HepG2 (cell line): Measurements from ENCODE around the gene ZSWIM5. TPM values are rescaled to one million over a fixed set of nuclear protein-coding genes. Genes with fewer than 3 reads are reported as not detected.
A peak's percentile ranks its signal among the peaks of the same experiment; 100 is the strongest.

Source experiments
- AGO2 ChIP-seq: fragments of 200-400 bp; formaldehyde crosslinking; optimal IDR thresholded peaks from 2 replicates; pipeline ENCODE3; 2017; ENCODE audit warnings: mild to moderate bottlenecking, low read depth, low read length, moderate library complexity
- DNMT3B ChIP-seq: conservative IDR thresholded peaks from 2 replicates; pipeline ENCODE4 v1.6.1; 2016; ENCODE audit warnings: missing biosample characterization, control low read depth
- ELF3 ChIP-seq: IDR thresholded peaks from 2 replicates; pipeline ENCODE4 v1.6.1; 2016; ENCODE audit warnings: missing genetic modification reagents, missing compliant biosample characterization
- MLX ChIP-seq: IDR thresholded peaks from 2 replicates; pipeline ENCODE4 v1.6.1; 2016
- MYC ChIP-seq: sonication (generic); formaldehyde crosslinking; IDR thresholded peaks from 2 replicates; pipeline ENCODE4 v1.9.0; 2021; ENCODE audit warnings: missing genetic modification reagents, borderline replicate concordance
- PAX8 ChIP-seq: sonication (generic); formaldehyde crosslinking; IDR thresholded peaks from 2 replicates; pipeline ENCODE4 v1.8.0; 2022; ENCODE audit warnings: mild to moderate bottlenecking, missing genetic modification reagents, borderline replicate concordance
- POLR2AphosphoS5 ChIP-seq: IDR thresholded peaks from 2 replicates; pipeline ENCODE4 v1.6.1; 2012; ENCODE audit warnings: low read depth, low read length
- SMAD9 ChIP-seq: sonication (generic); formaldehyde crosslinking; IDR thresholded peaks from 2 replicates; pipeline ENCODE4 v1.5.1; 2020; ENCODE audit warnings: mild to moderate bottlenecking, missing genetic modification reagents
- SP1 ChIP-seq, 2 experiments: fragments of 450-650 bp in 1 of 2; sonication (generic) in 1 of 2; formaldehyde crosslinking in 1 of 2; IDR thresholded peaks; 2 replicates each; pipeline versions ENCODE4 v1.4.0 to v1.6.1; 2016 to 2020; ENCODE audit warnings: missing genetic modification reagents in 1 of 2
- SRF ChIP-seq: IDR thresholded peaks from 2 replicates; pipeline ENCODE4 v1.6.1; 2011; ENCODE audit warnings: mild to moderate bottlenecking, low read depth, low read length, moderate library complexity
- YEATS2 ChIP-seq: sonication (generic); formaldehyde crosslinking; IDR thresholded peaks from 2 replicates; pipeline ENCODE4 v1.4.0; 2020; ENCODE audit warnings: missing genetic modification reagents, borderline replicate concordance
- ZBTB25 ChIP-seq: IDR thresholded peaks from 2 replicates; pipeline ENCODE4 v1.6.1; 2018; ENCODE audit warnings: missing genetic modification reagents
- ZBTB38 ChIP-seq: sonication (generic); formaldehyde crosslinking; IDR thresholded peaks from 2 replicates; pipeline ENCODE4 v1.5.1; 2020; ENCODE audit warnings: mild to moderate bottlenecking, missing genetic modification reagents
- ZFP90 ChIP-seq: sonication (generic); formaldehyde crosslinking; IDR thresholded peaks from 2 replicates; pipeline ENCODE4 v1.8.0; 2022; ENCODE audit warnings: missing genetic modification reagents, mild to moderate bottlenecking, inconsistent platforms, borderline replicate concordance
- ZNF230 ChIP-seq: sonication (generic); formaldehyde crosslinking; IDR thresholded peaks from 2 replicates; pipeline ENCODE4 v1.4.0; 2020; ENCODE audit warnings: mild to moderate bottlenecking, missing genetic modification reagents
- ZNF276 ChIP-seq: sonication (generic); formaldehyde crosslinking; IDR thresholded peaks from 2 replicates; pipeline ENCODE4 v1.4.0; 2020; ENCODE audit warnings: mild to moderate bottlenecking, low read depth, missing genetic modification reagents
- ZNF362 ChIP-seq: sonication (generic); formaldehyde crosslinking; IDR thresholded peaks from 2 replicates; pipeline ENCODE4 v1.4.0; 2020; ENCODE audit warnings: missing genetic modification reagents, mild to moderate bottlenecking, borderline replicate concordance
- ZNF543 ChIP-seq: sonication (generic); formaldehyde crosslinking; IDR thresholded peaks from 2 replicates; pipeline ENCODE4 v1.4.0; 2020; ENCODE audit warnings: mild to moderate bottlenecking, missing genetic modification reagents
- ZNF605 ChIP-seq: sonication (generic); formaldehyde crosslinking; IDR thresholded peaks from 2 replicates; pipeline ENCODE4 v1.8.0; 2022; ENCODE audit warnings: mild to moderate bottlenecking, missing genetic modification reagents
- ZNF670 ChIP-seq: sonication (generic); formaldehyde crosslinking; IDR thresholded peaks from 2 replicates; pipeline ENCODE4 v1.8.0; 2022; ENCODE audit warnings: mild to moderate bottlenecking, missing genetic modification reagents, borderline replicate concordance
- ZNF879 ChIP-seq: sonication (generic); formaldehyde crosslinking; IDR thresholded peaks from 2 replicates; pipeline ENCODE4 v1.8.1; 2023; ENCODE audit warnings: missing genetic modification reagents
- polyA plus RNA-seq, 8 experiments: library from polyadenylated mRNA; depleted of rRNA in 3 of 8; stranded (reverse) in 7 of 8; unstranded in 1 of 8; fragments of >200 nt; fragmentation: Illumina TruSeq in 4 of 8; extraction: Trizol in 4 of 8; gene quantifications; 2 replicates each; pipeline versions ENCODE4 v1.2.1 to v1.2.3, GENCODE V29; 2011 to 2016; ENCODE audit warnings: low read depth in 4 of 8, missing spikeins in 1 of 8, mixed read lengths in 1 of 8; ENCODE audit not compliant: insufficient read depth in 1 of 8
- total RNA-seq, 5 experiments: library from RNA; depleted of rRNA; stranded (reverse); fragments of >200 nt; fragmentation: Illumina TruSeq; extraction: Trizol; gene quantifications; 2 replicates each; pipeline ENCODE4 v1.2.3, GENCODE V29; 2016; ENCODE audit warnings: low read depth in 1 of 5
- TF ChIP-seq, protein P1 (sequence below): IDR thresholded peaks from 2 replicates; pipeline ENCODE4 v1.6.1; 2012; ENCODE audit warnings: inconsistent platforms
- TF ChIP-seq, protein P2 (sequence below): IDR thresholded peaks from 2 replicates; pipeline ENCODE4 v1.6.1; 2016

ZSWIM5 gene
- total and polyA plus RNA-seq, 2 of the 13 experiments (the other 11 are each of a cell fraction or from before 2014, with no cell fraction given) = 11.0 to 20.6 TPM

DNA sequence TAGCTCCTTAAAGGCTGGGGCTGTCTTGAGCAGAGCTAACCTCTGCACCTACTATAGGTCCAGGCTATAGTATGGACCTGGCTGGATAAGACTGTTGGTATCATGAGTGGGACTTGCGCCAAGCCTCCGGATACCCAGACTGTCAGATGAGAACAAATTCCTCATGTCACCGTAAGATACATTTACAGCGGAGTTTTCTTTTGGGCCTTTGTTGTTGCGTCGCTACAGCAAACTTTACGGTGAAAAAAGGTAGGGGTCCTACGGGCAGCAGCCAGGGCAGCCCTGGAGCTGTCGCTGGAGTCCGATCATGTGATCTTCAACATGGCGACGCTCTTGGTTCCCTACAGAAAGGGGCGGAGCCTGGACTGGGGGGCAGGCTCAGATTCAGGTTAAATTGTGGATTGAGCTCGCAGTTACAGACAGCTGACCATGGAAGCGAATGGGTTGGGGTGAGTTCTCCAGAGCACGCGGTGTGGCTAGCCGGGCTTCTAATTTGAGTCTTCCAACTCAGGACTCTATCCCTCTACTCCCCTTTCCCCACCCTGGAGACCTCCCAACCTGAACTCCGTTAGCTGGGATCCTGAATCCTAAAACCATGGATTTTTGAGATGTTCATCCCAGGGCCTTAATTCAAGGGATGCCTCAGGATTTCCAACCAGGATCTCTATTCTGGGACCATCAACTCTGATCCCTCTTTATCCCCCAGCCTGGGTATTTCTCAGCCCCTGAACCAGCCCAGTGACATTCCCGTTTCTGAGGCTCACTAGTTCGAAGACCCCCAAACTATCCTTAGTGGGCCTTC, 194.4 kb downstream of the ZSWIM5 start, which contains the start of gene UROD (continued):
- TF ChIP-seq, protein P1, sequence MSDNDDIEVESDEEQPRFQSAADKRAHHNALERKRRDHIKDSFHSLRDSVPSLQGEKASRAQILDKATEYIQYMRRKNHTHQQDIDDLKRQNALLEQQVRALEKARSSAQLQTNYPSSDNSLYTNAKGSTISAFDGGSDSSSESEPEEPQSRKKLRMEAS = peak; percentile 64
- TF ChIP-seq ZNF362 (CRISPR knock-in tag) (peak; percentile 15; the same call in 1 of the 2 replicates), ZNF670 (CRISPR knock-in tag) (0 out of 2 replicates have a peak, but pooled peaks have one; percentile 42), ZNF543 (CRISPR knock-in tag) (peak; percentile 17; the same call in 1 of the 2 replicates), AGO2 (no peak), ZNF230 (CRISPR knock-in tag) (no peak), MYC (peak; percentile 44; the same call in 1 of the 2 replicates), PAX8 (CRISPR knock-in tag) (peak; percentile 32; the same call in 1 of the 2 replicates), POLR2AphosphoS5 (peak; percentile 94), MLX (0 out of 2 replicates have a peak, but pooled peaks have one; percentile 41), ZNF276 (CRISPR knock-in tag) (no peak), ZNF879 (CRISPR knock-in tag) (no peak), ZBTB38 (CRISPR knock-in tag) (peak; percentile 38; the same call in 1 of the 2 replicates), ZNF605 (CRISPR knock-in tag) (0 out of 2 replicates have a peak, but pooled peaks have one; percentile 20), ZFP90 (0 out of 2 replicates have a peak, but pooled peaks have one; percentile 36), SMAD9 (CRISPR knock-in tag) (0 out of 2 replicates have a peak, but pooled peaks have one; percentile 60), SP1 (IDR thresholded peaks at IDR 0.05) (no peak), SP1 (CRISPR knock-in tag; IDR thresholded peaks at IDR 0.05) (peak; percentile 81), DNMT3B (peak; percentile 91; the same call in 1 of the 2 replicates), SRF (peak; percentile 81), YEATS2 (CRISPR knock-in tag) (peak; percentile 93), ELF3 (peak; percentile 54; the same call in 1 of the 2 replicates), ZBTB25 (CRISPR knock-in tag) (0 out of 2 replicates have a peak, but pooled peaks have one; percentile 57)
- TF ChIP-seq, protein P2, sequence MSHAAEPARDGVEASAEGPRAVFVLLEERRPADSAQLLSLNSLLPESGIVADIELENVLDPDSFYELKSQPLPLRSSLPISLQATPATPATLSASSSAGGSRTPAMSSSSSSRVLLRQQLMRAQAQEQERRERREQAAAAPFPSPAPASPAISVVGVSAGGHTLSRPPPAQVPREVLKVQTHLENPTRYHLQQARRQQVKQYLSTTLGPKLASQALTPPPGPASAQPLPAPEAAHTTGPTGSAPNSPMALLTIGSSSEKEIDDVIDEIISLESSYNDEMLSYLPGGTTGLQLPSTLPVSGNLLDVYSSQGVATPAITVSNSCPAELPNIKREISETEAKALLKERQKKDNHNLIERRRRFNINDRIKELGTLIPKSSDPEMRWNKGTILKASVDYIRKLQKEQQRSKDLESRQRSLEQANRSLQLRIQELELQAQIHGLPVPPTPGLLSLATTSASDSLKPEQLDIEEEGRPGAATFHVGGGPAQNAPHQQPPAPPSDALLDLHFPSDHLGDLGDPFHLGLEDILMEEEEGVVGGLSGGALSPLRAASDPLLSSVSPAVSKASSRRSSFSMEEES (CRISPR knock-in tag) = peak; percentile 90
